Testis (tissue), 3 donors: ENCODE data around the gene SLCO3A1. TPM values are rescaled to one million over a fixed set of nuclear protein-coding genes. Genes with fewer than 3 reads are reported as not detected.

Experiments used
- DNase-seq: peaks from one replicate; pipeline ENCODE4 v3.0.0-alpha.2; 2019
- H3K27ac ChIP-seq, 2 donors: fragments of 200-600 bp; sonication (generic); one replicate each; pipeline ENCODE4 v1.5.1; 2019
- H3K27me3 ChIP-seq: fragments of 200-600 bp; sonication (generic); one replicate; pipeline ENCODE4 v1.5.1; 2019
- H3K36me3 ChIP-seq: fragments of 200-600 bp; sonication (generic); one replicate; pipeline ENCODE4 v1.5.1; 2017; ENCODE audit warnings: low read depth; ENCODE audit errors: missing control alignments
- H3K4me1 ChIP-seq: fragments of 200-600 bp; sonication (generic); one replicate; pipeline ENCODE4 v1.5.1; 2019
- H3K4me3 ChIP-seq, 2 donors: fragments of 200-600 bp; sonication (generic); one replicate each; pipeline ENCODE4 v1.5.1; 2017 to 2019
- H3K9me3 ChIP-seq: fragments of 200-600 bp; sonication (generic); one replicate; pipeline ENCODE4 v1.5.1; 2017
- POLR2A ChIP-seq: fragments of 450-650 bp; IDR thresholded peaks from one replicate; pipeline ENCODE4 v1.6.1; 2017; ENCODE audit warnings: antibody characterized with exemption, mild to moderate bottlenecking, moderate library complexity
- WGBS, 2 donors: methylation state at CpG; one replicate each; pipeline ENCODE4 v1.1.5; 2018; 5-methylcytosine and 5-hydroxymethylcytosine counted together
- intact Hi-C: fragments of 100-400 bp; cut with DNase I; formaldehyde crosslinking; loops from one replicate; pipeline ENCODE4 v1.15.1; 2023; ENCODE audit warnings: low total_unique reads
- polyA plus RNA-seq: library from polyadenylated mRNA; stranded (reverse); fragments of 350-450 nt; fragmentation: Illumina TruSeq; extraction: RNeasy Lipid Tissue Mini Kit (QIAGEN cat#74804); gene quantifications from one replicate; pipeline ENCODE4 v1.2.3, GENCODE V29; 2014; ENCODE audit warnings: low read depth, low replicate concordance; ENCODE audit not compliant: insufficient read depth
- total RNA-seq, 2 donors: library from RNA; depleted of rRNA; stranded (reverse); fragments of >200 nt; gene quantifications; one replicate each; pipeline ENCODE4 v1.2.3, GENCODE V29; 2016
- TF ChIP-seq, protein P1 (sequence below), 3 experiments: fragments of 450-650 bp in 2 of 3; fragments of 200-600 bp in 1 of 3; sonication (generic) in 1 of 3; IDR thresholded peaks; one replicate each; pipeline ENCODE4 v1.5.1; 2016 to 2019; ENCODE audit warnings: antibody characterized with exemption in 3 of 3, mild to moderate bottlenecking in 2 of 3, moderate library complexity in 1 of 3

The SLCO3A1 gene
- total and polyA plus RNA-seq, 3 donors from 2014 or later: 76.3 to 144 (median 77.2) TPM

DNA sequence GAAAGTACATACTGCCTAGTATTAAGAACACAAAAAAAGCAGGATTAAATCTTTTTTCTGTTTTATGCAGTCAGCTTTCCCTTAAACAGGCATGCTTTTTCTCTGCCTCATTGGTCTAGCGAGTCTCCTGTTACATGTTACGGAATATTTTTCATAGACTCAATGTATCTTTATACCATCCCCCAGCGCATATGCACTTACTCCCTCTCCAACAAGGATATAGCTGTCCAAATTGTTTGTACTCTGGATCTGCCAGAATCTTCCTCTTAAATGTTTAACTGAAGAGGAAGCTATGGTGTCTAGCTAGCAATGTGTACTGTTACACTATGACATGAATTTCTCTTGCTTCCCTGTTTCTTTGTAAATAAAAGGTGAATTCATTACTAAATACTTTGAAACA is 9.2 kb upstream of the SLCO3A1 start:
- Histone ChIP-seq H3K4me1 (no peaks in the 10 kb centered on the region), H3K9me3 (no peaks in the 10 kb centered on the region), H3K27ac (no peak overlapping the region), H3K36me3 (no peaks in the 10 kb centered on the region), H3K27me3 (no peaks in the 10 kb centered on the region), H3K4me3 (no peak overlapping the region)
- intact Hi-C loops: no loop called here
- no peak for DNase-seq
- TF ChIP-seq, protein P1, sequence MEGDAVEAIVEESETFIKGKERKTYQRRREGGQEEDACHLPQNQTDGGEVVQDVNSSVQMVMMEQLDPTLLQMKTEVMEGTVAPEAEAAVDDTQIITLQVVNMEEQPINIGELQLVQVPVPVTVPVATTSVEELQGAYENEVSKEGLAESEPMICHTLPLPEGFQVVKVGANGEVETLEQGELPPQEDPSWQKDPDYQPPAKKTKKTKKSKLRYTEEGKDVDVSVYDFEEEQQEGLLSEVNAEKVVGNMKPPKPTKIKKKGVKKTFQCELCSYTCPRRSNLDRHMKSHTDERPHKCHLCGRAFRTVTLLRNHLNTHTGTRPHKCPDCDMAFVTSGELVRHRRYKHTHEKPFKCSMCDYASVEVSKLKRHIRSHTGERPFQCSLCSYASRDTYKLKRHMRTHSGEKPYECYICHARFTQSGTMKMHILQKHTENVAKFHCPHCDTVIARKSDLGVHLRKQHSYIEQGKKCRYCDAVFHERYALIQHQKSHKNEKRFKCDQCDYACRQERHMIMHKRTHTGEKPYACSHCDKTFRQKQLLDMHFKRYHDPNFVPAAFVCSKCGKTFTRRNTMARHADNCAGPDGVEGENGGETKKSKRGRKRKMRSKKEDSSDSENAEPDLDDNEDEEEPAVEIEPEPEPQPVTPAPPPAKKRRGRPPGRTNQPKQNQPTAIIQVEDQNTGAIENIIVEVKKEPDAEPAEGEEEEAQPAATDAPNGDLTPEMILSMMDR (IDR thresholded peaks at IDR 0.05): no peak
- TF ChIP-seq POLR2A: no peak
- 86 to 89% methylated on average over 3 of the region's 3 CpGs for WGBS, 2 donors

DNA sequence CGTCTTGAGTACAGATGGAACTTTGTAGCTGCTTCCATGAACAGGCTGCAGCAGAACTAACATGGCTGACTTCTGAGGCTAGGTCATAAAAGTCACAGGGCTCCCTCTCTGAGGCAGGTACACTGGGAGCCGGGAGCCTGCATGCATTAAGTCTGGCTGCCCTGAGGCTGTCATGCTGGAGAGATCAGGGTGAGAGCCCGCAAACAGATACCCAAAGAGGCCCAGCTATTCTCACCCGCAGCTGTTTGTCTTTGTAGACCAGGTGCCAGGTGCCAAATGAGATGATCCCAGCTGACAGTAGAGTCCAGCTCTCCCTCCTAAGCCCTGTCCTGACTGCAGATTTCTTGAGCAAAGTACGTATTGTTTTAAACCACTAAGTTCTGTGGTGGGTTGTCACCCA is 8.6 kb upstream of the SLCO3A1 start:
- TF ChIP-seq, protein P1 (IDR thresholded peaks at IDR 0.05): no peak
- TF ChIP-seq POLR2A: no peak
- Histone ChIP-seq H3K27me3 (no peaks in the 10 kb centered on the region), H3K9me3 (no peaks in the 10 kb centered on the region), H3K27ac (no peak overlapping the region), H3K4me1 (no peaks in the 10 kb centered on the region), H3K36me3 (no peaks in the 10 kb centered on the region), H3K4me3 (no peak overlapping the region)
- intact Hi-C loops: no loop called here
- no peak for DNase-seq
- WGBS, 2 donors: 81 to 88% methylated on average over 5 of the region's 5 CpGs

DNA sequence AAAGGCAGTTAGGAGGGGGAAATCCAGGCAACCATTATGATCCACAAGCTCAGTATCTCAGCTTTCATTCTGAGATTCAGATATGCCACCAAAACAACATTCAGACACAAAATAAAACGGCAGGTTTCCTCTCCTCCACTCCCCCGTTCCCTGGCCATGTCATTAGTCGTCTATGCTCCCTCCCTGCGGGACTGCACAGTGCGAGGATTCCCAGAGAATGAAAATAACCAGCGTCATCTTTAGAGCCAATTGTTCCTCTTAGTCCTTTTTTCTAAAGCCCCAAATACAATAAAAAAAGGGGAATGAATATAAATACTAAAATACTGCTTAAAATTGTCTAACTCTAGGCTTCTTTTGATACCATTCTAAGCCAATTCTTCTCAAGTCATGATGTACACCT is 7.8 kb upstream of the SLCO3A1 start:
- no peak overlapping the region for H3K4me3 ChIP-seq
- no peak overlapping the region for H3K27ac ChIP-seq
- intact Hi-C loops: no loop called here
- no peaks in the 10 kb centered on the region for H3K27me3 ChIP-seq
- no peaks in the 10 kb centered on the region for H3K36me3 ChIP-seq
- no peaks in the 10 kb centered on the region for H3K9me3 ChIP-seq
- WGBS, 2 donors: 34 to 39% methylated on average over 6 of the region's 6 CpGs
- no peaks in the 10 kb centered on the region for H3K4me1 ChIP-seq
- DNase-seq: no peak
- no peak for TF ChIP-seq POLR2A
- TF ChIP-seq, protein P1 (IDR thresholded peaks at IDR 0.05): no peak

DNA sequence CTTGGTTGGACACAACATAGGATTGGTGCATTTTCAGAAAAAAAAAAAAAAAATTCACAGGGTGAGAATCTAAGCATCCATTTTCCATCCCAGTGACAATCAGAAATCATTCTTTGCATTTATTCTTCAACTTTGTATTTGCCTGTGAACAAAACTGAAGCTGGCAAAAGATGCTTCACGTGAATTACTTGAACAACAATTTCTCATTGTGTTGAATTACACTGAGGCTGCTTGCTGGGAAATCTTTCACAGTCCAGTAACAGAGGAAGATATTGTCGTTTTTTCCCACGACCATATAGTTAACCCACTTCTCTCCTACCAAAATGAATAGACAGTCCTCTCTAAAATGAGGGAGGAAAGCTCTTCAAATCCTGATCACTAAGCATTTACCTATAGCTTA is 4.3 kb upstream of the SLCO3A1 start:
- 59 to 65% methylated on average over 3 of the region's 3 CpGs for WGBS, 2 donors

DNA sequence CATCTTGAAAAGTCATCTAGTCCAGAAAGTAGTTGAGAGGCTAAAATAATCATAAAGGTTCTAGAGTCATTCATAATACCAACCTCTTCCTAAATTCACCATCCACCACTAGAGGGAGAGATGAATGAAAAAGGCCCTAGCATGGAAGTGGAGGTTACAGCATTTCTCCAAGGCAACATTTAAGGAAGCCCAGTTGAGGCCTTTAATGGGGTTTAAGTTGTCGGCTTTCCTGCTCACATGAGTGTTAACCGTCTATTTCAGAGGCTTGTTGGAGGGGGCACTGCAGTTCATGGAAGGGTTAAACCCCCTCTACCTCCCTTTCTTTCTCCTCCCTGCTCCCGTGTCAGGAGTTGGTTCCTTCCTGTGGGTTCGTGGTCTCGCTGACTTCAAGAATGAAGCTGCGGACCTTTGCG is 3.8 kb upstream of the SLCO3A1 start:
- H3K9me3 ChIP-seq: no peaks in the 10 kb centered on the region
- intact Hi-C loops: loop anchor here (10.0 kb wide), 2 partner anchors 85 to 225 kb away; no protein-coding TSS in a partner anchor
- peaks cover 12% of the 10 kb centered on the region for H3K4me1 ChIP-seq
- TF ChIP-seq, protein P1 (IDR thresholded peaks at IDR 0.05): peak; percentile 56 to 64 (median 61)
- TF ChIP-seq POLR2A: no peak
- no peak for DNase-seq
- H3K27me3 ChIP-seq: no peaks in the 10 kb centered on the region
- 66 to 67% methylated on average over 7 of the region's 7 CpGs for WGBS, 2 donors
- H3K27ac ChIP-seq: no peak overlapping the region
- H3K36me3 ChIP-seq: no peaks in the 10 kb centered on the region
- H3K4me3 ChIP-seq: no peak overlapping the region

More for the DNA sequence above, 4.3 kb upstream of the SLCO3A1 start:
- DNase-seq: no peak
- H3K27ac ChIP-seq: no peak overlapping the region
- TF ChIP-seq POLR2A: no peak
- TF ChIP-seq, protein P1 (IDR thresholded peaks at IDR 0.05): no peak
- no peaks in the 10 kb centered on the region for H3K36me3 ChIP-seq
- H3K9me3 ChIP-seq: no peaks in the 10 kb centered on the region
- no peak overlapping the region for H3K4me3 ChIP-seq
- peaks cover 12% of the 10 kb centered on the region for H3K4me1 ChIP-seq
- intact Hi-C loops: no loop called here
- no peaks in the 10 kb centered on the region for H3K27me3 ChIP-seq
